EL (cell line): ENCODE data around the gene ZFP92.

Experiments
- DNase-seq: peaks from one replicate; pipeline ENCODE4 v3.0.0-alpha.2; 2016

The ZFP92 gene

GRCh38 chrX:153409414-153410101 is 1.7 kb upstream of the ZFP92 start:
- DNase-seq = no peak

DNA sequence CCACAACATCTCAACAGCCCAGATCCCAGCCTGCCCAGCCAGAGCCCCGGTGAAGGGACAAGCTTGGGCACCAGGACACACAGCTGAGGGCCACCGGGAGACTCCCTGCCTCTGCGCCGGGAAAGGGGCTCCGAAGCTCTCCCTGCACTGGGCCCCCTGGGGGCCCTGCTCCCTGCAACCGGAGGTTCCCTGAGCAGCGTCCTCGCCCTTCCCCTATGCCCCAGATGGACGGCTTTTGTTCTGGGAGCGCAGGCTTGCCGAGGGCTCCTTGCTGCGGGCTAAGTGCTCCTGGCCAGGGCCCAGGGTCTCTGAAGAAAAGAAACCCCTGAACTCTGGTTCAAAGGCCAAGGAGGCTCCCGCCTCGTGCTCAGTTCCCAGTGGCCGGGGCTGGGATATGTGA is 899 bp upstream of the ZFP92 start:
- DNase-seq = no peak

- no peak for DNase-seq
Measured at GRCh38 chrX:153410888-153411254, 401 bp upstream of the ZFP92 start.

DNA sequence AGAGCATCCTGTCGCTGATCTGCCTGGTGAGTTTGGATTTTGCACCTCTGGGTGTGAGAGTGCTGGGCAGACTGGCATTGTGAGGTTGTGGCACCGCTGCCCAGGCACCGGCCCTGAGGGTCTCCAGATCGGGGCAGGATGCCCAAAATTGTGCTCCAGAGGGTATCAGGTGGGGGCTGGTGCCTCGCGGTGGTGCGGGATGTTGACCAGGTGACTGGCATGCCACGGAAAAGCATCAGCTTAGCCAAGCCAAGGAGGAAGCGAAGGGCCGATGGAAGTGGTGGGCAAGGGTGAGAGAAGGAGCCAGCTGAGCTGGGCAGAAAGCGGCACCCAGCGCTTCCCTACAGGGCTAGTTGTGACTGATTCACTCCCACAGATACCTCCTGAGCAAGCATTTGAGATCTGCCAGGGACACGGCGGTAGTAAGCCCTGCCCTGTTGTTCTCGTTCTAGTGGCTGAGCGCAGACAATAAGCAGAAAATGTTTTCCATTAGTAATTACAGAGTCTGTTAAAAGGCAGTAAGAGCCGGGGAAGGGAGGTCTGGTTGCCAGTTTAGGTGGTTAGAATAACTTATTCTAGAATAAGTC is 809 bp downstream of the ZFP92 start:
- no peak for DNase-seq

- DNase-seq = no peak
Measured at GRCh38 chrX:153412746-153413720, 1.8 kb downstream of the ZFP92 start.

GRCh38 chrX:153413731-153414130 is 2.5 kb downstream of the ZFP92 start:
- DNase-seq = no peak

GRCh38 chrX:153414856-153415510 is 3.7 kb downstream of the ZFP92 start:
- DNase-seq = no peak

GRCh38 chrX:153416781-153417450 is 5.6 kb downstream of the ZFP92 start:
- DNase-seq = no peak

DNA sequence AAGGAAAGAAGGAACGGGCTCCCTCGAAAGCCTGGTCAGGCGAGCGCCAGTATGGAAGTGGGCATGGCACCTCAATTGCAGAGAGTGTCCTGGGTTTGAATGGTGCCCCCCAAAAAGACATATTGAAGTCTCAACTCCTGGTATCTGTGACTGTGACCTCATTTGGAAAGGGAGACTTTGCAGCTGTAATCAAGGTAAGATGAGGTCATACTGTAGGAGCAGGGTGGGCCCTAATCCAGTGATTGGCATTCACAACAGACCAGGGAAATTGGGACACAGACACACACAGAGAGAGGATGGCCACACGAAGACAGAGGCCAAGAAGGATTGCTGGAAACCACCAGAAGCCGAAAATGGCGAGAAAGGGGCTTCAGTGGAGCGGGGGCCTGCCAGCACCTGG is 6.4 kb downstream of the ZFP92 start:
- no peak for DNase-seq

- no peak for DNase-seq
Measured at GRCh38 chrX:153420851-153421599, 9.8 kb downstream of the ZFP92 start.

- DNase-seq = no peak
Measured at GRCh38 chrX:153421856-153422255, 10.6 kb downstream of the ZFP92 start.

DNA sequence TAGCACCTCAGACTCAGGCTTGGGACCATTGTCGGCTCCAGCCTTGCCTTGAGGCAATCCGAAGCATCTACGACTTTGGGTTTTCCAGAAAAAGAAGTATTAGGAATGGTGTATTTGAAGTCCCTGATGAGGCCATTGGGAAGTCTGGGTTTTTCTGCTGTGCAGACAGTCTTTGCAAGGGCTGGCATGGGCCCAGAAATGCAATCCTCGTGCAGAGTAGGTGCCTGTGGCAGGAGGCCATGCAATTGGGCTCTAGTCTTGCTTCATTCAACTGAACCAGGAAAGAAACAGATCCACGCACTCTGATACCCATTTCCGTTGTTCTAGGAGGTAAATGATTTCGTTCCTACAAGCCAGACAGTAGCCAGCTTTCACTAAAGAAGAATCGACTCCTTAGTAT is 12.4 kb downstream of the ZFP92 start:
- no peak for DNase-seq

DNA sequence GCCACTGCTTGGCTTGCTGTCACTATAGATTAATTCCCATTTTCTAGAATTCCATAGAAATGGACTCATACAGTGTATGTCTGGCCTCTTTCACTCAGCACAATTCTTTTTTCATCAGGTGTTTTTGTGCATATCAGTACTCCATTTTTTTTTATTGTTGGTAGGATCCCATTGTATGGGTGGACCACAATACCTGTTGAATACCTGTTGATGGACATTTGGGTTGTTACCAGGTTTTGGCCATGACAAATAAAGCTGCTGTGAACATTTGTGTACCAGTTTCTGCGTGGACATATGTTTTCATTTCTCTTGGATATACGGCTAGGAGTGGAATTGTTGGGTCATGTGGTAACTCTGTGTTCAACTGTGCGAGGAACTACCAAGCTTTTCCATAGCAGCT is 14.9 kb downstream of the ZFP92 start:
- no peak for DNase-seq

DNA sequence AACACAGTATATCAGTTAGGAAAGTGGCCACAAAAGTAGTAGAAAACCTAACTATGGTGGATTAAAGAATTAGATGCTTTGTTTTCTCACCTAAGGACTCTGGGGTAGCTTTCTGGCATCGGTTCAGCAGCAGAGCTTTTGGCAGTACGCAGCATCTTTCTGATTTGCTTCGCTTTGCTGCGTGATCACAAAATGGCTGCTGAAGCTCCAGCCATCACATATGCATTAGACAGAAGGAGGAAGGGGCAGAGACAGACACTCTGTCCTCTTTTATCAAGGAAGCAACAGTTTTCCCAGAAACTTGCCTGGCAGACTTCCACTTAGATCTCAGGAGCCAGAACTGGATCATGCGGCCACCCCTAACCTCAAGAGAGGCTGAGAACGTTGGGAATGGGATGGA is 19.5 kb downstream of the ZFP92 start:
- no peak for DNase-seq

- DNase-seq = no peak
Measured at GRCh38 chrX:153433161-153433680, 21.9 kb downstream of the ZFP92 start.

- no peak for DNase-seq
Measured at GRCh38 chrX:153433781-153434285, 22.6 kb downstream of the ZFP92 start.

DNA sequence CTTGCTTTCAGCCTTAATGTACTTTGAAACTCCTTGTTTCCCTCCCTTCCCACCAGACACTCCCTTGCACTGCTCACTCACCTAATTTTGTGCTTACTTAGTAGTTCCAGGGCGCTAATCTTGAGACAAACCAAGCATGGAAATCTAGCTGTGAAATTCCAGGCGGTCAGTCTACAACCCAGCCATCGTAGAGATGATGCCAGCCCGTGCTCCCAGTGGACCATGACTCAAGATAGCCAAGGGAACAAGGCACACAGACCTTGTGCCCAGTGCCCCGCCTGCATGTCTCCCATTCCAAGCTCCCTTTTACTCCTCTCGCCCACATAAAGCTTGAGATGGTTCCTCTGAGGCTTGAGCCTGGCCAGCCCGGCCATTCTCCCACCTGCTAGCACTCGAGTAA is 23.5 kb downstream of the ZFP92 start:
- DNase-seq = no peak

DNA sequence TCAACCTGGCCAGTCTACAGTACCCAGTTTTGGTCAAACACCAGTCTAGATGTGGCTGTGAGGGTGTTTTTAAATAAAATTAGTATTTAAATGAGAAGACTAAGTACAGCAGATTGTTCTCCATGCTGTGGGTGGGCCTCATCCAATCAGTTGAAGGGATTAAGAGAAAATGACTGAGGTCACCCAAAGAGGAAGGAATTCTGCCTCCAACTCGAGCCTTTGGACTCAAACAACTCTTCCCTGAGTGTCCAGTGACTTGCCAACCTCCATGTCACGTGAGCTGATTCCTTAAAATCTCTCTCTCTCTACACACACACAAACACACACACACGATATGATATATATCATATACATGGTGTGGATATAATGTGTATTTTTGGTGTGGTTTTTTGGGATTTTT is 24.6 kb downstream of the ZFP92 start:
- no peak for DNase-seq

GRCh38 chrX:153438532-153438931 is 27.3 kb downstream of the ZFP92 start:
- peak; percentile 8 for DNase-seq

DNA sequence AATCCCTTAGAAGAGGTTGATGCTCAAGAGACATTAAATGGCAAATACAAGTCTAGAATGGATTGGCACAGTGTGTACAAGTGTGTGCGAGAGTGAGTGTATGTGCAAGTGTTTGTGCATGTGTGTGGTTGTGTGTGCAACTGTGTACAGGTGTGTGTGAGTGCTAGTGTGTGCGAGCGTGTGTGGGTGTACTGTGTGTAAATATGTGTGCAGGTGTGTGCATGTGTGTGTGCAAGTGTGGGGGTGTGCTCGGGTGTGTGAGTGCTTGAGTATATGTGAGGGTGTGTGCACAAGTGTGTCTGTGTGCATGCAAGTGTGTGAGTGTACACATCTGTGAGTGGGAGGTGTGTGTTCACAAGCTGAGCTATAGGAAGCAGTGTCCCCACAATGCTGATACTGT is 28.7 kb downstream of the ZFP92 start:
- no peak for DNase-seq

DNA sequence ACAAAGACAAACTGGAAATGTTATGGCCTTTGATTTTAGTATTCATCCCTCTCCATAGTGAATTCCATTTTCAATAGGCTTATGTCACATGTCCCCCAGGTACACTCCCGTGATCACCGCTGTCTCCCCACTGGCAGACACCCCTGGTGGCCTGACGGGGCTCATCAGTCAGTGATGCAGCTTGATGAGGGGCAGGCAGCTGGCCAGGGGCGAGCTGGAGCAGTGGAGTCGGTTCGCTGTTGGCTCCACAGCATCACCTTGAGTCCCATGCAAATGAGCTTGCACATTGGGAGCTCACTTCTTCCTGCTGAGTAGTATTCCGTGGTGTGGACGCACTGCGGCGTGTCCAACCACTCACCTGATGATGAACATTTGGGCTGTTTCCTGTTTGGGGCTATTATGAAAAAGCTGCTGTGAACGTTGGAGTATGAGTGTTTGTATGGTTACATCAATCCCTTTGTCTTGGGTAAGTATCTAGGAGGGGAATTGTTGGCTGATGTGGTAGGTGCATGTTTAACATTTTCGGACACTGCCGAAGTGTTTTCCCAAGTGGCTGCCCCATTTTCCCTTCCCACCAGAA is 29.4 kb downstream of the ZFP92 start:
- no peak for DNase-seq
